HG03460 (cell line): Measurements from ENCODE around the gene MME.
"Not testable (repeated sequence)": the region's sequence is repeated elsewhere in the genome, so short reads cannot be mapped to it uniquely, and the experiment has no call there.

Experiments used
- ATAC-seq: cut with Tn5 transposase; IDR thresholded peaks from one replicate; pipeline ENCODE4 v1.9.1; 2021; ENCODE audit not compliant: unreplicated experiment

Gene MME

GRCh38 chr3:155190691-155191090 is 110.6 kb downstream of the MME start:
- ATAC-seq = no peak

- ATAC-seq = no peak
These were observed 113.0 kb downstream of the MME start for GRCh38 chr3:155192957-155193746.

GRCh38 chr3:155193868-155194267 is 113.7 kb downstream of the MME start:
- no peak for ATAC-seq

GRCh38 chr3:155194973-155195957 is 115.1 kb downstream of the MME start:
- ATAC-seq = no peak

GRCh38 chr3:155196131-155197021 is 116.3 kb downstream of the MME start:
- no peak for ATAC-seq

DNA sequence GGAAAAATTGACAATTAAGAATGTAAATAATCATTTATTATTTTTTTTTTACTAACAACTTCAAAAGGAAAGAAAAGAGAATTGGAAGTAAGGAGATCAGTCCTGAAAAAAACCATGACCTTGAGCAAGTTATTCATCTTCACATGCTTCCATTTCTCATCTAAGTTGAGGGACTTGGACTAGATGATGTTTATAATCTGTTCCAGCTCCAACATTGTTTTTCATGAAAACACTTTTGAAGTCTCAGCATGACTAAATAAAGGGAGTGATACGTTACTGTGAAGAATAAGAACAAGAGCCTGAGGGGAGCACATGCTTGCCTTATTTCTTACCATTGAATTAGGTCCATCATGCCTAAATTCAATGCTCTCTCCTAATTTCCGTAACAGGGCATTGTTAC is 117.7 kb downstream of the MME start:
- ATAC-seq = no peak

DNA sequence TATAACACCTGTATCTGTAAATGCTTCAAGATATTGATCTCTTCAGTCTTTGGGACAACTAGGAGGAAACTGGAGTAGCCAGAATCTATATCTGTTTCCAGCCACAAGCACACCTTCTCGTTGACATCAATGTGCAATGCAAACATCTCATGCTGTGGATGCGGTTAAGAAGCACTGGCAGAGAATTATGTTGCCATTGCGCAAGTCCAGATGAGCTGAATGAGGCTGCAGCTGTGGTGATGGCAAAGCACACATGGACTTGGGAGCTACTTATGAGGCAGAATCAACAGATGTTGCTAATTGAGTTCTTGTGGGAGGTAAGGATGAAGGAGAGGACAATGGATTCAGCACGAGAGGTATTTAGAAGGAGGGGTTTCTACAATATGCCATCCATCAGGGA is 122.5 kb downstream of the MME start:
- no peak for ATAC-seq

DNA sequence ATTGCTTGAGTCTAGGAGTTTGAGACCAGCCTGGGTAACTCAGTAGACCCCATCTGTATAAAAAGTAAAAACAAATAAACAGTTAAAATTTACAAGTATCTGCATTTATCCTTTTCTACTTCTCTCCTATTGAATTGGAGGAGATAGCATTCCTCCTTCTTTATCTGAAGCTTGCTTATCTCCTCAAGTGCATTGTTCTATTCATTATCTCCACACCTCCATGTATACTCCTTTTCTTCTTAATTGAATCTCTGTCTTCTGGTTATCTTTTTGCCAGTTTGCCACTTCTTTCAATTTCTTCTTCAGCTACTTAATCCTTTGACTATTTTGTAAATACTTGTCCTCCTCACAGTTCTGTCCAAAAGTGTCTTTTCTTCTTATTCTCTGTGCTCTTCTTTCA is 124.7 kb downstream of the MME start:
- no peak for ATAC-seq

DNA sequence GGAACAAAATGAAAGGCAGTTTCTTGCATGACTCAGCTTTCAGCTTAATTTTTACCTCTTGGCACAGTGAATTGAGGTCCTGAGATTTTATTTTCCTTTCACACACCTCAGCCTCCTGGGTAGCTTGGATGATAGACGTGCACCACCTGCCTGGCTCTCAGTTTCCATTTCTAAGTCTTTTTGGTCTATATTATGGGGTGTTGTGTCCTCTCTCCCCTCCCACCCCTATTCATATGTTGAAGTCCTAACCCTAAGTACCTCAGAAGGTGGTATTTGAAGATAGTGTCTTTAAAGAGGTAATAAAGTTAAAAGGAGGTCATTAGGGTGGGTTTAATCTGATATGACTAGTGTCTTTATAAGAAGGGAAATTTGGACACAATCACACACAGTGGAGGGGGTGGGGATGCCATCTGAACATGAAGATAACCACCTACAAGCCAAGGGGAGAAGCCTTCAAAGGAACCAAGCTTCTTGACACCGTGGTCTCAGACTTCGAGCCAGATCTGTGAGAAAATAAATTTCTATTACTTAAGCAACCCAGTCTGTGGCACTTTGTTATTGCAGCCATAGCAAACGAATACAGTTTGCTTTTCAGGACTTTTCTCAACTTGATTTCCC is 128.2 kb downstream of the MME start:
- no peak for ATAC-seq

- no peak for ATAC-seq
These were observed 130.6 kb downstream of the MME start for GRCh38 chr3:155210736-155211135.

DNA sequence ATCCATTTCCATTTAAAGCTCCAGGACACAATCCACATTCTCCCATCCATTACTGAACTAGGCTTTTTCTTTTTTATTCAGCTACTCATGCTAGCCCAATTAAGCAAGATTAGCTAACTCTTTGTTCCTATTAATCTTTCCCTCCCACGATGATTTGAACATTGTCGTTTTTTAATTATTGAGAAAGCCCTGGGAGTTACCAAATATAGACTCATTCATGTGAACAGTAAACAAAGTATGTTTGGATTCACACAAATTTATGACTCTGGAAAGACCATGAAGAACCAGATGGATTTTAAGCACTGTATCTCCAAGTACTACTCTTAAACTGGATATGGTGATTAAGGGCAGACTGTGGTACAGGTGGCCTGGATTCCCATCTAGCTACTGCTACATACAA is 131.1 kb downstream of the MME start:
- no peak for ATAC-seq

GRCh38 chr3:155211940-155212339 is 131.8 kb downstream of the MME start:
- ATAC-seq = no peak

DNA sequence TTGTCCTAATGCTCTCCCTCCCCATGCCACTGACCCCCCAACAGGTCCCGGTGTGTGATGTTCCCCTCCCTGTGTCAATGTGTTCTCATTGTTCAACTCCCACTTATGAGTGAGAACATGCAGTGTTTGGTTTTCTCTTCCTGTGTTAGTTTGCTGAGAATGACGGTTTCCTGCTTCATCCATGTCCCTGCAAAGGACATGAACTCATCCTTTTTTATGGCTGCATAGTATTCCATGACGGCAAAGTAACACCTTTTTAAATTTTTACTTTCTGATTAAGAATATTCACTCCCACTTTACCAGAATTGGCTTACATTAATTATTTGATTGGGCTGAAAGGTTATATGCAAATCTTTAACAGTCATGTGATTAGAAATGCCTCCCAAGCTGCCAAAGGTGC is 135.9 kb downstream of the MME start:
- not testable (repeated sequence) for ATAC-seq

GRCh38 chr3:155217591-155217990 is 137.5 kb downstream of the MME start:
- ATAC-seq = no peak

- ATAC-seq = no peak
These were observed 138.3 kb downstream of the MME start for GRCh38 chr3:155218462-155218861.

DNA sequence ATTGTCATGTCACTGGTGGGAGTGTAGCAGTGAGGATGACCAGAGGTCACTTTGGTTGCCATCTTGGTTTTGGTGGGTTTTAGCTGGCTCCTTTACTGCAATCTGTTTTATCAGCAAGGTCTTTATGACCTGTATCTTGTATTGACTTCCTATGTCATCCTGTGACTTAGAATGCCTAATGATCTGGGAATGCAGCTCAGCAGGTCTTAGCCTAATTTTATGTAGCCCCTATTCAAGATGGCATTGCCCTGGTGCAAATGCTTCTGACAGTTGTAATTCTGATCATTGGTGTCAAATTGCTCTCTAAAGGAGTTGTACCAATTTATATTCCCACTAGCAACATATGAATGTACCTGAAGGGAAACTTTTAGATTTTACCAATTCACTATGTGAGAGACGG is 139.0 kb downstream of the MME start:
- ATAC-seq = no peak

DNA sequence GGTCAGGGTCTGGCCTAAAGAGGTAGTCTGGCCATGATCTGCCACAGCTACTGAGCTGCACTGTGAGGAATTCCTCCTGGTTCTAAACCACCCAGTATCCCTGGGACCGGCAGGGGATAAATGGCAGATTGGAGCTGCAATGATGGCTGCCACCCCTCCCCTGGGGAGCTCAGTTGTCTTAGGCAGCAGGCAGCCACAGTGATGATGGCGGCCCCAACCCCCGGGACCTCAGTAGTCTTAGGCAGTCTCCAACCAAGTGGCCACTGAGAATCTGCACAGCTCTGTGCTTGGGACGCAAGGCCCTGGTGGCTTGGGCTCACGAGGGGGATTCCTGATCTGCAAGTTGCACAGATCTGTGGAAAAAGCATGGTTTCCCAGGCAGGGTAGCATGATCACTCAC is 145.3 kb downstream of the MME start:
- no peak for ATAC-seq

- no peak for ATAC-seq
These were observed 147.0 kb downstream of the MME start for GRCh38 chr3:155227141-155227540.

GRCh38 chr3:155228676-155229075 is 148.6 kb downstream of the MME start:
- no peak for ATAC-seq

DNA sequence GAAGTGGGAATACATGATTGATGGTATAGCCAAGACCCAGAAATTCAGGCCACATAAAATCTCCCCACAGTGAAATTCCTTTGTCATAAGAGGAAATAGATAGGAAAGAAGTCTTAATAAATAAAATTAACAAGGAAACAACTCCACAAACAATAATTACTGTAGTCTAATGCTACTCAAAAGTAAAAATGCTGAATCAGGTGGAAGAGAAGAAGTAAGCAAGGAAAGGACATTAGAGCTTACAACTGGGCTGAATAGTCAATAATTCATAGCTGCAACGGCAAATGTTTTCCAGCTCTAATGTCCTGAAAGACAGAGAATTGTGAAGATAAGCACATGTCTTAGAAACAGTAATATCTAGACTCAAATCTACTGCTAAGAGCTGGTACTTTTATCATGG is 149.0 kb downstream of the MME start:
- ATAC-seq = no peak

DNA sequence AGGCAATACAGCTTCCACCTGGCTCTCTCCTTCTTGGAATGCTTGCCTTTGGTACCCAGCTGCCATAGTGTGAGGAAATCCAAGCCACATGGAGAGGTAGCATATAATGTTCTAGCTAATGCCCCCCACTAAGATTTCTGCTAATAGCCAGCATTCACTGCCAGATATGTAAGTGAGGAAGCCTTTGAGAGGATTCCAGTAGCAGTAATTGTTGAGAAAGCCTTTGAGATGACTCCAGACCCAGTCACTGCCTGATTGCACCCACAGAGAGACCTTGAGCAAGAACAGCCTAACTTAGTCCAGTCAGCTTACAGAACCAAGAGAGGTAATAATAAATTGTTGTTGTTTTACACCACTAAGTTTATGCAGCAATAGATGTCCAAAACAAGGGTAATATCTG is 150.3 kb downstream of the MME start:
- ATAC-seq = no peak
